SK-N-SH (cell line): ENCODE measurements around the gene TPRG1L.

Experiments
- CTCF ChIP-seq: fragments of 200-600 bp; sonication (generic); IDR thresholded peaks from 2 replicates; pipeline ENCODE4 v1.6.1; 2017; ENCODE audit warnings: antibody characterized with exemption, mild to moderate bottlenecking, moderate library complexity
- ELF1 ChIP-seq: IDR thresholded peaks from 2 replicates; pipeline ENCODE4 v1.4.0; 2012
- GABPA ChIP-seq: IDR thresholded peaks from 2 replicates; pipeline ENCODE4 v1.4.0; 2012; ENCODE audit warnings: low read depth, mild to moderate bottlenecking
- JUND ChIP-seq: IDR thresholded peaks from 2 replicates; pipeline ENCODE4 v1.4.0; 2012
- POLR2AphosphoS5 ChIP-seq: IDR thresholded peaks from 2 replicates; pipeline ENCODE4 v1.6.1; 2012; ENCODE audit warnings: low read depth, low read length
- USF2 ChIP-seq: fragments of 150-350 bp; IDR thresholded peaks from 2 replicates; pipeline ENCODE4 v1.6.1; 2017; ENCODE audit warnings: antibody characterized with exemption, low read length, low read depth, borderline replicate concordance

- TF ChIP-seq POLR2AphosphoS5 (no peak), USF2 (no peak), CTCF (peak; percentile 73), JUND (no peak), GABPA (no peak), ELF1 (no peak)
Observed at GRCh38 chr1:3614755-3615742, 9.8 kb upstream of the TPRG1L start.
